Endothelial cell of umbilical vein (primary cell): ENCODE measurements around the gene SNX9. TPM values are rescaled to one million over a fixed set of nuclear protein-coding genes. Genes with fewer than 3 reads are reported as not detected.
"Not testable (repeated sequence)": the region's sequence is repeated elsewhere in the genome, so short reads cannot be mapped to it uniquely, and the experiment has no call there.

Source experiments
- BruUV-seq: library from RNA; stranded (reverse); fragments of 400-500 nt; replicated peaks from 2 replicates; lab custom pipeline; 2021; lab: Mats Ljungman, UMichigan
- CTCF ChIA-PET: fragments of 300-600, 350-600 bp; sonication (Branson Sonifier 250); formaldehyde crosslinking; loops from one replicate; lab custom pipeline; 2021; ENCODE audit warnings: antibody characterized with exemption, inconsistent platforms; lab: Charles Lee
- POLR2A ChIA-PET: fragments of 300-600, 350-600 bp; sonication (Branson Sonifier 250); formaldehyde crosslinking; loops from one replicate; lab custom pipeline; 2021; ENCODE audit warnings: antibody characterized with exemption, inconsistent platforms; lab: Charles Lee
- DNase-seq: peaks from one replicate; pipeline ENCODE4 v3.0.0-alpha.2; 2011; ENCODE audit warnings: low read depth, low spot score
- FAIRE-seq: peaks from 2 replicates; lab custom pipeline; 2011; peaks lifted over from hg19 to GRCh38; lab: Jason Lieb, UNC
- H2AFZ ChIP-seq: 2 replicates; pipeline ENCODE4 v1.6.0; 2012; ENCODE audit warnings: low read depth, low read length, control low read depth, inconsistent platforms
- H3K27ac ChIP-seq: 2 replicates; pipeline ENCODE4 v1.5.1; 2011; ENCODE audit warnings: low read depth, mild to moderate bottlenecking, control low read depth, low read length, moderate library complexity; ENCODE audit not compliant: insufficient read depth
- H3K27me3 ChIP-seq, 2 experiments: 2 replicates each; pipeline versions ENCODE4 v1.6.0 to v1.6.1; 2011; ENCODE audit warnings: low read length in 2 of 2, mixed read lengths in 1 of 2; ENCODE audit not compliant: control insufficient read depth in 2 of 2, insufficient read depth in 2 of 2
- H3K36me3 ChIP-seq, 2 experiments: 2 replicates in 1 of 2; 3 replicates in 1 of 2; pipeline ENCODE4 v1.5.1; 2011; ENCODE audit warnings: low read length in 2 of 2, mild to moderate bottlenecking in 1 of 2, moderate library complexity in 1 of 2; ENCODE audit not compliant: control insufficient read depth in 2 of 2, insufficient read depth in 2 of 2; ENCODE audit errors: extremely low read depth in 1 of 2
- H3K4me1 ChIP-seq: 3 replicates; pipeline ENCODE4 v1.5.1; 2011; ENCODE audit warnings: mild to moderate bottlenecking, low read length; ENCODE audit not compliant: control insufficient read depth, insufficient read depth; ENCODE audit errors: extremely low read depth
- H3K4me2 ChIP-seq: 2 replicates; pipeline ENCODE4 v1.6.1; 2011; ENCODE audit warnings: low read length, control low read depth, mixed read lengths; ENCODE audit not compliant: insufficient read depth
- H3K4me3 ChIP-seq, 3 experiments: fragments of 200-600 bp in 1 of 3; sonication (generic), shearing (Covaris generic) in 1 of 3; replicated peaks in 1 of 3; 2 replicates each; pipeline ENCODE4 v1.5.1; 2011 to 2016; ENCODE audit warnings: control low read depth in 3 of 3, low read length in 3 of 3, mild to moderate bottlenecking in 2 of 3, inconsistent platforms in 1 of 3, low read depth in 1 of 3, moderate library complexity in 1 of 3; ENCODE audit not compliant: insufficient read depth in 1 of 3
- H3K79me2 ChIP-seq: 2 replicates; pipeline ENCODE4 v1.6.0; 2012; ENCODE audit warnings: low read length, inconsistent platforms; ENCODE audit not compliant: control insufficient read depth, insufficient read depth
- H3K9ac ChIP-seq: replicated peaks from 2 replicates; pipeline ENCODE3; 2011; ENCODE audit warnings: low read length, control low read depth; ENCODE audit not compliant: insufficient read depth; ENCODE audit errors: extremely low read depth
- H3K9me1 ChIP-seq: replicated peaks from 3 replicates; pipeline ENCODE4 v1.6.0; 2011; ENCODE audit warnings: mild to moderate bottlenecking, low read length; ENCODE audit not compliant: control insufficient read depth, insufficient read depth; ENCODE audit errors: extremely low read depth
- H3K9me3 ChIP-seq: replicated peaks from 2 replicates; pipeline ENCODE4 v1.5.1; 2012; ENCODE audit warnings: low read length, inconsistent platforms; ENCODE audit not compliant: control insufficient read depth, insufficient read depth
- H4K20me1 ChIP-seq: replicated peaks from 2 replicates; pipeline ENCODE3; 2011; ENCODE audit warnings: mild to moderate bottlenecking, low read length; ENCODE audit not compliant: control insufficient read depth, insufficient read depth; ENCODE audit errors: extremely low read depth
- CTCF ChIP-seq, 2 donors: IDR thresholded peaks; 1 replicate in 1 of 2; 2 replicates in 1 of 2; pipeline ENCODE4 v1.5.1; 2011; ENCODE audit warnings: low read length in 2 of 2, mild to moderate bottlenecking in 2 of 2, moderate library complexity in 2 of 2, control low read depth in 1 of 2, inconsistent platforms in 1 of 2, low read depth in 1 of 2; ENCODE audit not compliant: insufficient read depth in 1 of 2; ENCODE audit errors: extremely low read depth in 1 of 2
- EZH2 ChIP-seq: IDR thresholded peaks from 2 replicates; pipeline ENCODE4 v1.6.1; 2012; ENCODE audit warnings: borderline replicate concordance, low read depth, mild to moderate bottlenecking, moderate library complexity, low read length, inconsistent platforms; ENCODE audit not compliant: severe bottlenecking
- FOS ChIP-seq: IDR thresholded peaks from 2 replicates; pipeline ENCODE4 v1.6.1; 2011; ENCODE audit warnings: mild to moderate bottlenecking, low read length, moderate library complexity, borderline replicate concordance; ENCODE audit not compliant: insufficient read depth
- GATA2 ChIP-seq: IDR thresholded peaks from 2 replicates; pipeline ENCODE4 v1.7.0; 2011; ENCODE audit warnings: low read depth, mild to moderate bottlenecking, moderate library complexity, mixed read lengths, low read length; ENCODE audit not compliant: insufficient read length, insufficient read depth
- JUN ChIP-seq: IDR thresholded peaks from 2 replicates; pipeline ENCODE4 v1.6.1; 2011; ENCODE audit warnings: borderline replicate concordance, low read depth; ENCODE audit not compliant: insufficient read length, insufficient read depth
- MAX ChIP-seq: IDR thresholded peaks from 2 replicates; pipeline ENCODE4 v1.6.1; 2011; ENCODE audit not compliant: insufficient read depth, insufficient read length
- MYC ChIP-seq: IDR thresholded peaks from one replicate; pipeline ENCODE4 v1.6.1; 2011; ENCODE audit warnings: mild to moderate bottlenecking, low read depth, low read length
- POLR2A ChIP-seq: IDR thresholded peaks from 2 replicates; pipeline ENCODE4 v1.6.1; 2012; ENCODE audit warnings: low read depth, mild to moderate bottlenecking, control low read depth, low read length
- POLR2AphosphoS5 ChIP-seq: IDR thresholded peaks from 2 replicates; pipeline ENCODE4 v1.6.1; 2012; ENCODE audit warnings: low read depth, mild to moderate bottlenecking, control low read depth, low read length, moderate library complexity; ENCODE audit not compliant: insufficient read depth
- dilution Hi-C: fragments of 300-500 bp; cut with MboI; formaldehyde crosslinking; loops from one replicate; pipeline ENCODE4 v1.15.0; 2019; ENCODE audit warnings: low sequenced_read_pairs; ENCODE audit not compliant: extremely low pct_ligation_motif_present
- intact Hi-C: fragments of 100-400 bp; cut with micrococcal nuclease; formaldehyde crosslinking; loops from one replicate; pipeline ENCODE4 v1.10.0; 2022
- polyA plus RNA-seq, 4 experiments: library from polyadenylated mRNA; depleted of rRNA in 3 of 4; stranded (reverse) in 3 of 4; unstranded in 1 of 4; fragments of >200 nt; gene quantifications; 2 replicates each; pipeline versions ENCODE4 v1.2.1 to v1.2.3, GENCODE V29; 2011 to 2012; ENCODE audit warnings: missing spikeins in 1 of 4
- total RNA-seq: library from RNA; stranded (reverse); gene quantifications from 2 replicates; pipeline ENCODE4 v1.2.3, GENCODE V29; 2021

Gene SNX9
- total and polyA plus RNA-seq, 2 donors (not counting 3 experiments of a cell fraction or from before 2014, with no cell fraction given): 27.5 to 54.5 TPM

GRCh38 chr6:157900262-157900661, 77.2 kb downstream of the SNX9 start:
- POLR2A ChIA-PET, H2AFZ ChIP-seq, H3K4me2 ChIP-seq, intact Hi-C loops, H3K9me1 ChIP-seq, dilution Hi-C loops, BruUV-seq, CTCF ChIA-PET, H3K79me2 ChIP-seq, H3K27ac ChIP-seq, H3K4me1 ChIP-seq, H3K27me3 ChIP-seq, H4K20me1 ChIP-seq, H3K9ac ChIP-seq, FAIRE-seq, H3K9me3 ChIP-seq, H3K4me3 ChIP-seq, DNase-seq: not testable (repeated sequence)
- H3K36me3 ChIP-seq: peaks cover 14 to 17% of the 10 kb centered on the region in 2 experiments

GRCh38 chr6:157900751-157901150, 77.7 kb downstream of the SNX9 start:
- dilution Hi-C loops, H3K4me1 ChIP-seq, H3K9ac ChIP-seq, H4K20me1 ChIP-seq, H3K4me2 ChIP-seq, H3K9me3 ChIP-seq, FAIRE-seq, H3K27ac ChIP-seq, BruUV-seq, intact Hi-C loops, H3K9me1 ChIP-seq, POLR2A ChIA-PET, H2AFZ ChIP-seq, H3K4me3 ChIP-seq, H3K79me2 ChIP-seq, H3K27me3 ChIP-seq, DNase-seq: not testable (repeated sequence)
- CTCF ChIA-PET: interaction anchor here (1.4 kb wide), 1 partner anchor 27 kb away, joined by 4 read pairs; no protein-coding TSS in a partner anchor
- H3K36me3 ChIP-seq: peaks cover 16 to 17% of the 10 kb centered on the region in 2 experiments

- no peaks in the 10 kb centered on the region for H3K9me3 ChIP-seq
- ChIA-PET POLR2A (no interaction called here), CTCF (no interaction called here)
- BruUV-seq: no TSS peak
- no peak overlapping the region for H3K27ac ChIP-seq
- dilution Hi-C loops: no loop called here
- no peak overlapping the region for H2AFZ ChIP-seq
- FAIRE-seq: no peak
- H3K9me1 ChIP-seq: no peaks in the 10 kb centered on the region
- TF ChIP-seq GATA2: no peak
- no peak for TF ChIP-seq JUN
- TF ChIP-seq POLR2AphosphoS5: no peak
- TF ChIP-seq FOS: no peak
- TF ChIP-seq MYC: no peak
- no peak for TF ChIP-seq MAX
- no peak for TF ChIP-seq CTCF (IDR thresholded peaks at IDR 0.05; ENCODE audit: extremely low read depth in 1 of 2, insufficient read depth in 1 of 2, low read depth in 1 of 2, low read length in 2 of 2)
- no peak for TF ChIP-seq POLR2A
- TF ChIP-seq EZH2: no peak
- no peaks in the 10 kb centered on the region for H3K4me1 ChIP-seq
- DNase-seq: no peak
- peaks cover 16 to 19% of the 10 kb centered on the region in 2 experiments for H3K36me3 ChIP-seq
- no peaks in the 10 kb centered on the region for H3K79me2 ChIP-seq
- no peaks in the 10 kb centered on the region for H3K27me3 ChIP-seq
- no peak overlapping the region for H3K9ac ChIP-seq
- H3K4me2 ChIP-seq: no peak overlapping the region
- intact Hi-C loops: no loop called here
- peaks cover 2% of the 10 kb centered on the region for H4K20me1 ChIP-seq
- H3K4me3 ChIP-seq: no peak overlapping the region
Measured at GRCh38 chr6:157904999-157905398, 82.0 kb downstream of the SNX9 start.
